Activated T-cell treated with anti-CD3 and anti-CD28 coated beads for 24 hours (primary cell): ENCODE data around the gene FYCO1.
A peak's percentile ranks its signal among the peaks of the same experiment; 100 is the strongest.
"Not testable (repeated sequence)": the region's sequence is repeated elsewhere in the genome, so short reads cannot be mapped to it uniquely, and the experiment has no call there.

Source experiments
- DNase-seq: peaks from one replicate; pipeline ENCODE4 v3.0.0-alpha.2; 2020; ENCODE audit warnings: low read depth

Gene FYCO1

GRCh38 chr3:46010519-46011113 is 15.0 kb upstream of the FYCO1 start:
- DNase-seq = no peak

- no peak for DNase-seq
Observed at GRCh38 chr3:46008058-46008457, 12.4 kb upstream of the FYCO1 start.

- no peak for DNase-seq
Observed at GRCh38 chr3:46007280-46007679, 11.7 kb upstream of the FYCO1 start.

- DNase-seq = no peak
Observed at GRCh38 chr3:46006238-46007032, 10.8 kb upstream of the FYCO1 start.

- DNase-seq = not testable (repeated sequence)
Observed at GRCh38 chr3:46003706-46004105, 8.1 kb upstream of the FYCO1 start.

- DNase-seq = no peak
Observed at GRCh38 chr3:46001178-46001577, 5.6 kb upstream of the FYCO1 start.

- DNase-seq = no peak
Observed at GRCh38 chr3:45997942-45998341, 2.3 kb upstream of the FYCO1 start.

GRCh38 chr3:45997499-45997898 is 1.9 kb upstream of the FYCO1 start:
- not testable (repeated sequence) for DNase-seq

GRCh38 chr3:45994419-45995235 is 997 bp downstream of the FYCO1 start:
- peak; percentile 33 for DNase-seq

- DNase-seq = no peak
Observed at GRCh38 chr3:45993421-45994027, 2.1 kb downstream of the FYCO1 start.

GRCh38 chr3:45992821-45993221 is 2.8 kb downstream of the FYCO1 start:
- no peak for DNase-seq

GRCh38 chr3:45992133-45992729 is 3.4 kb downstream of the FYCO1 start:
- DNase-seq = no peak

GRCh38 chr3:45991341-45991740 is 4.3 kb downstream of the FYCO1 start:
- DNase-seq = no peak

GRCh38 chr3:45990181-45990580 is 5.4 kb downstream of the FYCO1 start:
- no peak for DNase-seq

- DNase-seq = no peak
Observed at GRCh38 chr3:45988804-45989203, 6.8 kb downstream of the FYCO1 start.

- DNase-seq = no peak
Observed at GRCh38 chr3:45988362-45988761, 7.3 kb downstream of the FYCO1 start.

GRCh38 chr3:45987368-45988291 is 8.0 kb downstream of the FYCO1 start:
- DNase-seq = no peak

GRCh38 chr3:45986303-45986982 is 9.2 kb downstream of the FYCO1 start:
- DNase-seq = no peak

GRCh38 chr3:45985532-45986302 is 9.9 kb downstream of the FYCO1 start:
- DNase-seq = no peak
